Osteoblast (primary cell): ENCODE data around the gene RABEP1. TPM values are rescaled to one million over a fixed set of nuclear protein-coding genes. Genes with fewer than 3 reads are reported as not detected.

ENCODE experiments used
- DNase-seq: peaks from one replicate; pipeline ENCODE4 v3.0.0; 2011; ENCODE audit warnings: low spot score, mixed read lengths; ENCODE audit not compliant: insufficient read length; ENCODE audit errors: missing footprints
- H2AFZ ChIP-seq: 2 replicates; pipeline ENCODE4 v1.6.0; 2011; ENCODE audit warnings: mild to moderate bottlenecking, low read length
- H3K27ac ChIP-seq: 2 replicates; pipeline ENCODE4 v1.5.1; 2011; ENCODE audit warnings: mild to moderate bottlenecking, low read depth, low read length, moderate library complexity
- H3K27me3 ChIP-seq: 2 replicates; pipeline ENCODE4 v1.6.0; 2012; ENCODE audit warnings: mild to moderate bottlenecking, control low read depth, inconsistent platforms, low read length, moderate library complexity; ENCODE audit not compliant: insufficient read depth
- H3K36me3 ChIP-seq: 2 replicates; pipeline ENCODE4 v1.5.1; 2011; ENCODE audit warnings: mild to moderate bottlenecking, low read length, control low read depth, moderate library complexity; ENCODE audit not compliant: insufficient read depth
- H3K4me1 ChIP-seq: 2 replicates; pipeline ENCODE4 v1.5.1; 2011; ENCODE audit warnings: mild to moderate bottlenecking, low read length, control low read depth, moderate library complexity; ENCODE audit not compliant: insufficient read depth
- H3K4me2 ChIP-seq: 2 replicates; pipeline ENCODE4 v1.6.0; 2011; ENCODE audit warnings: mild to moderate bottlenecking, low read length; ENCODE audit not compliant: insufficient read depth
- H3K4me3 ChIP-seq: fragments of 200-600 bp; sonication (generic); 3 replicates; pipeline ENCODE4 v1.5.1; 2012; ENCODE audit warnings: mild to moderate bottlenecking, low read length, inconsistent platforms; ENCODE audit not compliant: insufficient read depth
- H3K79me2 ChIP-seq: 2 replicates; pipeline ENCODE4 v1.6.0; 2012; ENCODE audit warnings: mild to moderate bottlenecking, low read length, control low read depth, inconsistent platforms; ENCODE audit not compliant: insufficient read depth
- H3K9me3 ChIP-seq: 2 replicates; pipeline ENCODE4 v1.5.1; 2011; ENCODE audit warnings: low read depth, low read length, control low read depth
- H4K20me1 ChIP-seq: 2 replicates; pipeline ENCODE4 v1.6.0; 2012; ENCODE audit warnings: mild to moderate bottlenecking, low read length, control low read depth; ENCODE audit not compliant: insufficient read depth
- CTCF ChIP-seq: IDR thresholded peaks from 2 replicates; pipeline ENCODE4 v1.5.1; 2011; ENCODE audit warnings: mild to moderate bottlenecking, low read depth, low read length, moderate library complexity; ENCODE audit errors: extremely low read depth
- total RNA-seq: library from RNA; depleted of rRNA; stranded (reverse); fragments of >200 nt; gene quantifications from 2 replicates; pipeline ENCODE4 v1.2.3, GENCODE V29; 2012

Gene RABEP1
- total RNA-seq, 1 donor = 59.4 TPM

- no peak for TF ChIP-seq CTCF
- no peak overlapping the region for H3K27ac ChIP-seq
- H3K4me1 ChIP-seq = peaks cover 11% of the 10 kb centered on the region
- peaks cover 8% of the 10 kb centered on the region for H4K20me1 ChIP-seq
- no peak overlapping the region for H3K4me2 ChIP-seq
- H3K4me3 ChIP-seq = no peak overlapping the region
- H3K9me3 ChIP-seq = no peaks in the 10 kb centered on the region
- no peaks in the 10 kb centered on the region for H3K27me3 ChIP-seq
- no peaks in the 10 kb centered on the region for H3K79me2 ChIP-seq
- no peak overlapping the region for H2AFZ ChIP-seq
- DNase-seq = no peak
- peaks cover 95% of the 10 kb centered on the region for H3K36me3 ChIP-seq
These were observed 97.4 kb downstream of the RABEP1 start for GRCh38 chr17:5379351-5380107.

- H3K27me3 ChIP-seq = no peaks in the 10 kb centered on the region
- H3K79me2 ChIP-seq = no peaks in the 10 kb centered on the region
- H2AFZ ChIP-seq = no peak overlapping the region
- H3K36me3 ChIP-seq = peaks cover 99% of the 10 kb centered on the region
- no peak overlapping the region for H3K4me3 ChIP-seq
- TF ChIP-seq CTCF = no peak
- DNase-seq = no peak
- no peaks in the 10 kb centered on the region for H3K9me3 ChIP-seq
- no peak overlapping the region for H3K27ac ChIP-seq
- peaks cover 8% of the 10 kb centered on the region for H4K20me1 ChIP-seq
- H3K4me2 ChIP-seq = no peak overlapping the region
- peaks cover 11% of the 10 kb centered on the region for H3K4me1 ChIP-seq
These were observed 98.5 kb downstream of the RABEP1 start for GRCh38 chr17:5380491-5381135.

GRCh38 chr17:5381542-5381941, 99.5 kb downstream of the RABEP1 start:
- Histone ChIP-seq H3K36me3 (peaks cover 99% of the 10 kb centered on the region), H3K9me3 (no peaks in the 10 kb centered on the region), H4K20me1 (peaks cover 8% of the 10 kb centered on the region), H3K79me2 (no peaks in the 10 kb centered on the region), H2AFZ (no peak overlapping the region), H3K4me2 (no peak overlapping the region), H3K27me3 (no peaks in the 10 kb centered on the region), H3K27ac (peak overlapping the region; percentile 12), H3K4me3 (no peak overlapping the region), H3K4me1 (peaks cover 11% of the 10 kb centered on the region)
- peak; percentile 69 for DNase-seq
- TF ChIP-seq CTCF = no peak

GRCh38 chr17:5391678-5392077, 109.6 kb downstream of the RABEP1 start:
- Histone ChIP-seq H3K4me2 (no peak overlapping the region), H3K79me2 (no peaks in the 10 kb centered on the region), H3K4me1 (no peaks in the 10 kb centered on the region), H2AFZ (no peak overlapping the region), H4K20me1 (no peaks in the 10 kb centered on the region), H3K4me3 (no peak overlapping the region), H3K36me3 (peaks cover 65% of the 10 kb centered on the region), H3K9me3 (no peaks in the 10 kb centered on the region), H3K27me3 (no peaks in the 10 kb centered on the region), H3K27ac (no peak overlapping the region)
- TF ChIP-seq CTCF = no peak
- DNase-seq = no peak
